RCC 7860 (cell line): ENCODE results near the gene CASQ1.
A peak's percentile ranks its signal among the peaks of the same experiment; 100 is the strongest.

Source experiments
- DNase-seq: peaks from one replicate; pipeline ENCODE4 v3.0.0-alpha.2; 2015; ENCODE audit warnings: low spot score
- FAIRE-seq: peaks from 2 replicates; lab custom pipeline; 2012; peaks lifted over from hg19 to GRCh38; lab: Jason Lieb, UNC

The CASQ1 gene

DNA sequence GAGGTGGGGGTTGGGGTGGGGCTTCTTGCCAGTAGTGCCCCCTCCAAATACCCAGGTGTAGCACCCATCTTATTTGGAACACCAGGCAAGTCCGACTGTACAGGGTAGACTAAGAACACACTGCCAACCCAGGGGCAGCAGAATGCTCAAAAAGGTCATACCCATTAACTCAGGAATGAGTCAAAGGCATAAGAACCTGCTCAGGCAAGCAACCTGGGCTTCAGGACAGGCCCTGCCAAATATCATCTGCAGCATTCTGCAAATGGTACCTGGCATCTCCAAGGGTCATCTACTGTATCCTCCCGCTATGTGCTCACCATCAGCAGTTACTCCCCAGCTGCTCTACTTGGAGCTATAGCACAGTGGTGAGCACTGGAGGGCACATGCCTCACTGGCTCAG, 34.2 kb downstream of the CASQ1 start:
- FAIRE-seq (no peak), DNase-seq (no peak)

- DNase-seq (no peak), FAIRE-seq (no peak)
Measured at GRCh38 chr1:160225345-160225744, 35.0 kb downstream of the CASQ1 start.

GRCh38 chr1:160226623-160227022, 36.2 kb downstream of the CASQ1 start:
- no peak for DNase-seq
- no peak for FAIRE-seq

GRCh38 chr1:160227034-160227433, 36.7 kb downstream of the CASQ1 start:
- DNase-seq (no peak), FAIRE-seq (no peak)

DNA sequence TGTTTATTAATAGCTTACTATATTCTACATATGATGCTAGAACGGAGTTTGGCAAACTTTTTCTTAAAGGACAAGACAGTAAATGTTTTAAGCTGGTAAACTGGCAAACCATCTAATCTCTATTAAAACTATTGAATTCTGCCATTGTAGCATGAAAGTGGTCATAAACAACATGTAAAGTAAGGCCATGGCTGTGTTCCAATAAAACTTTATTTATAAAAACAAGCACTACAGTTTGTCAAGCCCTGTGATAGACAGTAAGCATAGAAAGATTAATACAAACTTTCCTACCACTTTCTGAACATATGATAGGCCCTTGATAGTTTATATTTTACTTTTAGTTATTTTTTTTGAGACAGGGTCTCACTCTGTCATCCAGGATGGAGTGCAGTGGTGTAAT, 37.2 kb downstream of the CASQ1 start:
- no peak for DNase-seq
- FAIRE-seq: no peak

GRCh38 chr1:160228431-160228830, 38.1 kb downstream of the CASQ1 start:
- no peak for DNase-seq
- FAIRE-seq: no peak

- no peak for DNase-seq
- no peak for FAIRE-seq
Measured at GRCh38 chr1:160232911-160233310, 42.5 kb downstream of the CASQ1 start.

GRCh38 chr1:160236806-160237205, 46.4 kb downstream of the CASQ1 start:
- FAIRE-seq: no peak
- no peak for DNase-seq

DNA sequence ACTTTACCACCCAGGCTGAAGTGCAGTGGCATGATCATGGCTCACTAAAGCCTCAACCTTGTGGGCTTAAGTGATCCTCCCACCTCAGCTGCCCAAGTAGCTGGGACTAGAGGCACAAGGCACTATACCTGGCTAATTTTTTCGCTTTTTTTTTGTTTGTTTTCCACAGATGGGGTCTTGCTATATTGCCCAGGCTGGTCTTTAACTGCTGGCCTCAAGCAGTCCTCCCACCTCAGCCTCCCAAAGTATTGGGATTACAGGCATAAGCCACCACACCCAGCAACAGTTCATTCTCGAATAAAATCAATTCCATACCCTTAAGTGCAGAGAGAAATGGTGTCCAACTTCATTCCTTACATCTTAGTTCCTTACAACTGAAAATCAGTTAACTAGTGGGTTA, 47.2 kb downstream of the CASQ1 start:
- FAIRE-seq: no peak

GRCh38 chr1:160238408-160238807, 48.0 kb downstream of the CASQ1 start:
- no peak for DNase-seq
- FAIRE-seq: no peak

More for the DNA sequence above, 47.2 kb downstream of the CASQ1 start:
- no peak for DNase-seq

- no peak for DNase-seq
- no peak for FAIRE-seq
Measured at GRCh38 chr1:160239582-160240299, 49.4 kb downstream of the CASQ1 start.

DNA sequence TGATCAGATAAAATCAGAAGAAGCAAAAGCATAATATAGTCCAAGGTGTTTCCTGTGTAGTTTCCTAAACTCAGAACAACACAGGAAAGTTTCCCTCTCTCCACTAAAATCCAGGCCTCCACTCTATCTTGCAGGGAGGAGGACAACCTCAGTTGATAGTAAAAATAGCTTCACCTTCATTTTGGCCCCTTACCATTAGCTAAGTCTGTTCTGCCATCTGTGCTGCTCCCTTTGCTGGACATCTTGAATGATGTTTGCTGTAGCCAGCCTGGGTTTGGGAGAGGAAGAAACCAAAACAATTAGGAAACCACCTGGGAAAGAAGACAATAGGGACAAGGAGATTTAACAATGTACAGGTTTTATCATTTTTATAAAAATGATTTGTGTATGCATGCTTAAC, 53.4 kb downstream of the CASQ1 start:
- FAIRE-seq (no peak), DNase-seq (no peak)

GRCh38 chr1:160244209-160244608, 53.8 kb downstream of the CASQ1 start:
- DNase-seq (no peak), FAIRE-seq (no peak)

- FAIRE-seq (no peak), DNase-seq (no peak)
Measured at GRCh38 chr1:160245434-160245833, 55.1 kb downstream of the CASQ1 start.

GRCh38 chr1:160247053-160247452, 56.7 kb downstream of the CASQ1 start:
- peak; percentile 15 for FAIRE-seq
- DNase-seq: no peak

DNA sequence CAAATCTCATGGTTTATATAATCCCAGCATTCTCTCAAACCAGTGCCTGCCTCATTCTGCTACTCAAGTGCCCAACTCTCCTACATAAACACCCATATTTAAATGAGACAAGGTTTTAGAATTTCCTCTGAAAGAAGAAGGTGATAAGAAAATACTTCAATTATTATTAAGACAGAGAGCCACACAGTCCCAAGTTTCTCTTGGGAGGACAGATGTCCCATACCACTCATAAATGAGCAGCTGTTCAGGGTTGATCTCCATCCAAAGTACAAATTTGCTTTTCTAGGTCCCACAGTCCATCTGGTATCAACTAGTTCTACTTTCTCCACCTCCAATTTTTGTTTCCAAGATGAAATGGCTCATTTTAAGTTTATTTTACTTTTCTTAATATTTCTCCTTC, 60.6 kb downstream of the CASQ1 start:
- DNase-seq (no peak), FAIRE-seq (no peak)
